ENCODE data around the gene SPSB4.

Gene SPSB4

DNA sequence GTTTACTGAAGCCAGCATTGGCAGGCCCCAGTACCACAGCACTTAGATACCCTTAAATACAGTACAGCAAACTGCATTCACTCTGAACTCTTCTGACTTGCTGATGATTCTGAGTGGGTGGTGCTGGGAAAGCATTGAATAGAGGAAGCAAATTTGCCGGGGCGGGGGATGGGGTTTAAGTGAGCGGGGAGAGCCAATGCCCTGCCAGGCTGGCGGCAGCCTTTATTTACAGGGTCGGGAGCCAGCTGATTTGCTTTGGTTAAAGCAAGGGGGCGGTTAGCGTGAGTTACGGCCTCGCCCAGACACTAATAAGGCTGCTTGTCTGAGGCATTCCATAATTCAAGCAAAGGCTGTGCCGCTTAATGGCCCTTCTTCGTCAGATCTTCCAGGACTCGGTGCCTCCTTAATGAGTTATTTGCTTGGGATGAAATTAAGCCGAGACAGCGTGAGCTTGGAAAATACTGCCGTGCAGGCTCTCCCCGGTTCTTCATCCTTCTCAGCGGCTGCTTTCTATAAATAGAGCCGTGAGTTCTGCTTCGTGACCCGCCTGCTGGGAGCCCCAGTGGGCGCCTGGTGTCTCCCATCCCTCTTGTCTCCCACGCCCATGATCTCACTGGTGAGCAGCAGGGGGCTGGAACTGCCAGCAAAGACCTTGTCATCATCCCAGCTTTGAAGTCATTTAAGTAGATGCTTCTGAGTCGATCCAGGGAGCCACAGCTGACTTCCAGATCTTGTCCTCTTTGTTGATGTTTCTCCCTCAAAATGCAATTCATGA is 25.8 kb downstream of the SPSB4 start:
- peak; percentile 48 for DNase-seq

DNA sequence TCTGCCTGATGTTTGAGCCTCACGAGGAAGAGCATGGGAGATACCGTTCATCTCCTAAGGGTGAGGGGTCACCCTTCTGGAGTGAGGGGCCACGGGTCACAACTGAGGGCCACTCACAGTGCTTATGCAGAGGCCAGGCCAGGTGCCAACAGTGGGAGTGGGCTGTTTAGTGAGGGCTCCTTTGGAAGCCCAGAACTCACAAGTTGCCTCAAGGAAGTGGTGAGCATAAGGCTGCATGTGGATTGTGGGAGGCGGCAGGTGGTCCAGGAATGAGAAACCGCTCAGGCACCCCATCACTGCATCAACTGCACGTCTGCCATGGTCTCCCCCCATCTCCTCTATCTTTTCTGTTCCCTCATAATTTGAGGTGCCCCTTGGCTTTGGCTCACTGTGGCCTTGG is 26.5 kb downstream of the SPSB4 start:
- DNase-seq: no peak

DNA sequence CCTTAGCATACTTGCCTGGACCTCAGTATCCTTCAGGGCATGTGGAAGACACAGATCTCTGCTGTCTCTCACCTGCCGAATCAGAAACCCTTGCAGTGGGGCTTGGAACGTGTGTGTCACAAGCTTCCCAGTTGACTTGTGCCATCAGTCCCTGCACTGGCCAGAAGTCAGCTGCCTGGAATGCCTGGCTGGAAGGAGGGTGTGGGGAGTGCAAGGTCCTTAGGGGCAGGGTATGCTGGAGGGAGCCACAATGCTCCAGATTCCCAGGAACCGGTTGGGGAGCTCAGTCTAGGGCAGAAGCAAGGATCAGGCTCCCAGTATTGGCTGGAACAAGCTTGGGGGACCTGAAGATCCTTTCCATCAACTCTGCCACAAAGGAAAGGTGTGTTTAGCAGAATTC is 27.1 kb downstream of the SPSB4 start:
- no peak for DNase-seq

DNA sequence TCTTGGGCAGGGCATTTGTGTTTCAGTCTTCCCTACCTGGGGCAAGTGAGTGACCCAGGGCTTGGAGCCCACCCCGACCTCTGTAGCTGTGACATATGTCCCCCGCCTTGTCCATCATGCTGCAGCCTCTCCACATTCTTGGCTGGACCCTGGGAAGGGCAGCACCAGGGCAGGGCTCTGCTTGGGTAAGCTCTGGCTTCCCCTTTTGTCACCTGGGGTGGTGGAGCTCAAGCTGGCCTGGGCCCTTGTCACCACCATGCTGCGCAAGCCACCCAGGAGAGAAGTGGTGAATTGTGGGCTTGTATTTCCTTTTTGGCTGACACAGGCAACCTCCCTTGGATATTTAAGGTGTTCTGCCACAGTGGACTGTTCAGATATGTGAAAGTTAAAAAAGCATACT is 29.3 kb downstream of the SPSB4 start:
- DNase-seq: no peak

DNA sequence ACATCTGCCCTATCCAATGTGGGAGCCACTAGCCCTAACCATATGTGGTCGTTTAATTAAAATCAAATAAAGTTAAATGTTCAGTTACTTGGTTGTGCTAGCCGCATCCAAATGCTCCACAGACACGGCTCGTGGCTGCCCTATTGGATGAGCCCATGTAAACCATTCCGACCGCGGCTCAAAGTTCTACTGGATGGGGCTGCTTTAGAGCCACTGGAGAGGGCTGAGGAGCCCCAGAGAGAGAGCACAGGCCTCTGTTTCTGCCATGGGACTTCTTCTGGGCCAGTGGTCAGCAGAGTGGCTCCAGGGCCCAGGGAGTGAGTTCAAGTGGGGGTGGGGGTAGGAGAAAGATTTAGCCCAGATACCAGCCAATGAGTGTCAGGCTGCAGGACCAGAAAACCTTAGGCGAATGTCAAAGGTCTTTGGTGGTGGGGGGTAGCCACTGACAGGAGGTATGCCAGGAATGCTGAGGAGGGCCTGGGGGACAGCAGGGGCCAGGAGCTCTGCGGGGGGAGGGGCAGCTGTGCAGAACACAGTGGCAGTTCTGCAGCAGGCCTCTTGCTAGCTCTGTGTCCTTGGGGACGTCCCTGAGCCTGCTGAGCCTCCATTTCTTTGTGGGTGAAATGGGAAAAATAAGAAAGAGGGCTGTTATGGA is 30.1 kb downstream of the SPSB4 start:
- DNase-seq: no peak

DNA sequence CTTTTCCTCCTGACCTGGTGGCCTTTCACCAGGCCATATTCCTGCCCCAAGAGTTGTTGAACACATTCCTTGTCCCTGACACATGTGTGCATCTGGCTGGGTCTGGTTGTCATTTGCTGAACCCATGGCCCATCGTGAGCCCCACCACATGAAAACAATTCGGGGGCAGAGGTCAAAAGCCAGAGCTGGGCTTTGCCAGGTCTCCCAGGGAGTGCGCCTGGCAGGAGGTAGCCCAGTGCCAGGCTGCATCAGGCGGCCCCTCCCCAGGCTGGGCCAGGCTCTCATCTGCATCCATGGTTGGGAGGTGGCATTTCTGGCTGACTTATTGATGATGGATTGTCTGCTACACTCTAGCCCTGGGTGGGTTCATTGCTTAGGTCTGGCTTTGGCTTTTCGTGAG is 30.9 kb downstream of the SPSB4 start:
- no peak for DNase-seq

GRCh38 chr3:141083226-141083625 is 32.1 kb downstream of the SPSB4 start:
- DNase-seq: no peak

DNA sequence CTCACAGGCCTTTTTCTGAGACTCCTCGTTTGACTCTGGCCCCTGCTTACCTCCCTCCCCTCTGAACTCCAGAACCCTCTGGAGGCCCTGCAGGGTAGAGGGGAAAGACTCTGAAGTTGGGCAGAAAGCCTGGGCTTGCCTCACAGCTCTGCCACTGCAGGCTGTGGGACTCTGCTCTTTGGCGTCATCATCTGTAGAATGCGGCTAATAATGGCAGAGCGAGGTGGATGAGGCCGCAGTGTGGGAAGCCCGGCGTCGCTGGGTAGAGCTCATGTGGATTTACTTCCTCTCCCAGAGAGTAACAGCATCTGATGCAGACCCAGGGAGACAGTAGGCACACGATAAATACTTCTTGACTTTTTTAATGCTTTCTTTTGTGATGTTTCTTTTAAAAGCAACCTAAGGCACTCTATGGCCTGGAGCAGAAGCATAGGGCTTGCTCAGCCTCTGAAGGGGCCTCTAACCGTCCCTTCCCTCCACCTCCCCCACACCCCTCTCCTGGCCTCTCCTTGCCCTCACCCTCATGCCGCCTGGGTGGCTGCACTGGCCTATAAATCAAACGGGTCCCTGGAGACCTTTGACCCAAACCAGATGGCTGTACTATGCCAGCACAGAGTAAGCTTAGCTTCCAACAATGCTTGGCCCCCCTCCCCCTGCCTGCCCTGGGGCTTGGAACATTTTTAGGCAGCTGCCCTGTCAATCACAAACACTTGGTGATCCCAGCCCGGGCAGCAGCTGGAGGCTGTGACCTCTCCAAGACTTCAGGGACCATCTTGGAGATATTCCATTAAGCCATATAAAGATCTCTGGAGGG is 32.9 kb downstream of the SPSB4 start:
- no peak for DNase-seq

DNA sequence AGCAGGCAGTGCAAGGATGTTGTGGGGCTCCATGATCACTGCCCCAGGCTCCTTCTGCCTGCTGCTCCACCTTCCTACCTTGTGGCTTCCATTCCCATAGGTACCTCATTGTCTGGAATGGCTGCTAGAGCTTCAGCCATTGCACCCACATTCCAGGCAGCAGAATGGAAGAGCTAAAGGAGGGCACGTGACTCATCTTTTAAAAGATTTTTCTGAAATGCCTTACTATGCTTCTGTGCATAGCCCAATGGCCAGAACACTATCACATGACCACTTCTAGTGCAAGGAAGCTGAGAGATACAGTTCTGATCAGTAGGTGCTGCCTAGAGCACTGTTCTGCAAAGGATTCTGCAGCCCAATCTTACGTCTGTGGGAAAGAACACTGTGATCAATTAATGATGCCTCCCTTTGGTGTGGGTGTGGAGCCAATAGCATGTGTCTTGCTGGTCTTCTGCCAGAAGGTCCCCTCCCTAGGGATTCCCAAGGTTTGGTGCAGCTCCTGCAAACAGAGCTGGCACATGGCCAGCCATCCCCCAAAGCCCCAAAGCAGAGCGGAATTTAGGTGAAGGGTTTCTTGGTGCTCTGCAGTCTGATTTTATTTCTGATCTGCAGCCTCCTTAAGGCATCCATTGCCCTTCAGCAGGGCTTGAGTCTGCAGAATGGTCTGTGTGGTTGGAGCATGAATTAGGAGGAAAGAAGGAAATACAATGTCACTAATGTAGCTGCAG is 34.4 kb downstream of the SPSB4 start:
- no peak for DNase-seq

DNA sequence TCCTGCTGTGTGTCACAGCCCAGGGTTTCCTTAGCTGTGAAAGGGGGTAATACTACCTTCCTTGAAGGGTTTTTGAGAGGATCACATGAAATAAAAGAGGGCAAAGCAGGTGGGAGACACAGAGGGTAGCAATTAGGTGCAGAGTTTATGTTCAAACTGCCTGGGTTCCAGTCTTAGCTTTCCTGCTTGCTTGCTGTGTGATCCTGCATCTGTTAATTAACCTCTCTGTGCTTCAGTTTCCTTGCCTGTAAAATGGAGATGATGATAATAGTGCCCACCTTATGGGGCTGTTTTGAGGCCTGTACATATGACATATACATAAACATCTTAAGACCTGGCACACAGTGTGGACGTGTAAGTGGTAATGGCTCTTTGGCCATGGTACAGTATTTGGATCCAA is 35.0 kb downstream of the SPSB4 start:
- no peak for DNase-seq

- DNase-seq: no peak
These were observed 36.1 kb downstream of the SPSB4 start for GRCh38 chr3:141087076-141087777.

DNA sequence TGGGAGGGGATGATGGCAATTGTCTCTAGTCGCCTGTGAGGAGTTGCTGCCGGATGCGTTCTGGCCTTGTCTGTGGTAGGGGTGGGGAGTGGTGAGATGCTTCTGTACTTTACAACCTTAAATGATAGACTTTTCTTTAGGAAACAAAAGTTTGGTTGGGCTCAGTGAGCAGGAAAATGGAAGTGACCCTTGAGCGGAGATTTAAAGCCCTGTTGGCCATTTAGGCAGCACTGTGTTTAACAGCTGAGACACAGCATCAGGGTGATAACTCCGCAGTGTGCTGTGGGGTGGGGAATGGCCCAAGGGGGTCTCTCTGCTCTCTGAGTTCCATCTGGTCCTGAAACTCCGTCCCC is 36.6 kb downstream of the SPSB4 start:
- DNase-seq: no peak

GRCh38 chr3:141089339-141090152 is 38.4 kb downstream of the SPSB4 start:
- no peak for DNase-seq

DNA sequence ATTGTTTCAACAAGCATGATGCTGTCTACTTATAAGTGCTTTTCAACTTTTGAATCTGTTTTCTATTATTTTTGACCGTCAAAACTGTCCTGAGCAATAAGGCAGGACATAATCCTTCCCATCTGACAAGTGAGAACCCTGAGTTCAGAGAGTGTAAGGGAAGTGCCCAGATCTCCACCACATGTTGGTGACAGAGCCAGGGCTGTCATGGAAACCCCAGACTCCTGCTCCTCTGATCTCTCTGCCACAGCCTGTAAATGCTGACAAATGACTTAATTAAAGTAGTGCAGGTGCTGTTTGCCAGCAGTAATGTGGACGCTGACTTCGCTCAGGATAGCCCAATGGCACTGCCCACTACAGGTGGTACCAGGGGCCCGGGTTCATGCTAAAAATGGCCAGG is 40.3 kb downstream of the SPSB4 start:
- no peak for DNase-seq

- DNase-seq: no peak
These were observed 41.5 kb downstream of the SPSB4 start for GRCh38 chr3:141092663-141093062.

GRCh38 chr3:141093397-141093796 is 42.2 kb downstream of the SPSB4 start:
- DNase-seq: no peak

DNA sequence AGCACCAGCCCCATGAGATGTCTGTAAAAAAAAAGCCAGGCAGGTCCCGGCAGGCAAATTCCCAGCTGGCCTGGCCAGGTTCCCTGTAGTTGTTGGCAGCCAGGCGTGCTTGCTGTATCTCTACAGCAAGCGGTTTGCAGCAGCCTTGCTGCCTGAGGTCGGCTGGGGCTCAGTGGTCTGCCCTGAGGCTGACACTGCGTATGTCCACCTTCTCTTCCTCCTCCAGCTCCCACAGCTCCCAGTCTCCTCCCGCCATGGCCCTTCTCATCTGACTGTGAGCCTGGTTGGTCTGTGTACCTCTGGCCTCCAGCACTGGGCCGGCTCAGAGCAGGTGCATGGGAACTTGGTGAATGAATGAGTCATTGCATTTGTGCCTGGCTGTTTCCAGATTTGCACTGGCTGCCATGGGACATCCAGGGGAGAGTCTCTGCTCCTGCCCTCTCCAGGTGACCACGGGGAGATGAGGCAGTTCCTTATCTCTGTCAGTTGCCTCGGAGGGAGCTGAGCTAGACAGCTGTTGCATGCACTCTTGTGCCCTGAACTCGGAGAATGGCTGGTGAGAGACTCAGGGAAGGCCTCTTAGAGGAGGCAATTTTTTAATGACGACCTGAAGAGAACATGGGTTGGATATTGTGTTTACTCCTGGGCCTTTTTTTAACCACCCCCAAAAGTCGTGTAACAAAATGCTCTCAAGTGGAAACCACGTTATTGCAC is 43.0 kb downstream of the SPSB4 start:
- no peak for DNase-seq

- DNase-seq: no peak
These were observed 43.8 kb downstream of the SPSB4 start for GRCh38 chr3:141094790-141095545.

GRCh38 chr3:141095546-141095937 is 44.4 kb downstream of the SPSB4 start:
- DNase-seq: no peak

DNA sequence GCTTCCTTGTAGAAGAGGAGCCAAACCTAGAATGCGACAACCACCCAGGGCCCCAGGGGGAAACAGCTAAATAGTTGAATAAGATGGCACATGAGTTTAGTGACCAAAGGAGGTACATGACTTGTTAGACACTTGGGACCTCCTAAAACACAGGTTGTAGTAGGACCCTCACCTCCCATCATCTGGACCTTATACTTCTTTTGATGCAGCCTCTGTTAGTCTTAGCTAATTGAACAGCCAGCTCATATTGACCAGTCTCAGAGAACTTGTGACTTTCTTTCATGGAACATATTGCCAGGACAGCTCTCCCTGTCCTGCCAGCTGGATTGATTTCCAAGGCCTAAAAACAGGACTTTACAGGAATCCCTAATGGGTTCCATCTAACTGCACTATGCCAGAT is 45.0 kb downstream of the SPSB4 start:
- DNase-seq: no peak
